ENCODE data around the gene ZNF227. TPM values are rescaled to one million over a fixed set of nuclear protein-coding genes. Genes with fewer than 3 reads are reported as not detected.

ZNF227 gene
- total and polyA plus RNA-seq, 9 of the 15 experiments (the other 6 are each of a cell fraction or from before 2014, with no cell fraction given) = 3.0 to 15.1 (median 10.0) TPM

GRCh38 chr19:44260695-44261446 is 48.5 kb downstream of the ZNF227 start:
- no peak for DNase-seq (ENCODE audit: extremely low read depth in 1 of 4, low spot score in 3 of 4)
- BruUV-seq (replicated peaks) = no TSS peak
- Histone ChIP-seq H3K4me1 (replicated peaks in 1 of 2; ENCODE audit: control insufficient read depth in 2 of 2, insufficient read depth in 2 of 2, low read length in 2 of 2) (peaks cover 0 to 4% of the 10 kb centered on the region in 2 experiments; a peak in 2 of 5 replicates), H2AFZ (ENCODE audit: low read depth, low read length) (peak overlapping the region; percentile 77; the same call in 1 of the 2 replicates), H3K79me2 (ENCODE audit: control insufficient read depth, insufficient read depth, low read length) (no peaks in the 10 kb centered on the region), H3K4me3 (no peak overlapping the region), H3K4me2 (ENCODE audit: insufficient read depth, low read length) (peak overlapping the region; percentile 54; the same call in 1 of the 2 replicates), H3K27me3 (ENCODE audit: control insufficient read depth in 2 of 2, insufficient read depth in 2 of 2, low read length in 2 of 2) (no peaks in the 10 kb centered on the region), H3K9me3 (replicated peaks; ENCODE audit: control insufficient read depth, insufficient read depth, low read depth, low read length) (no peaks in the 10 kb centered on the region), H3K27ac (ENCODE audit: extremely low read depth, low read depth, low read length) (no peak overlapping the region), H4K20me1 (replicated peaks; ENCODE audit: control insufficient read depth, insufficient read depth, low read length) (no peaks in the 10 kb centered on the region), H3K9ac (ENCODE audit: insufficient read depth in 1 of 2, low read depth in 2 of 2, low read length in 2 of 2) (no peak overlapping the region), H3K36me3 (ENCODE audit: control insufficient read depth, insufficient read depth, low read length) (no peaks in the 10 kb centered on the region), H3K9me1 (ENCODE audit: control insufficient read depth, insufficient read depth, low read length) (no peaks in the 10 kb centered on the region)
- in situ Hi-C loops (cut with MboI) = no loop called here
- WGBS (ENCODE audit: insufficient coverage, low coverage, missing lambda C conversion rate) = 4% methylated on average over 6 of the region's 6 CpGs
- TF ChIP-seq ESRRB (CRISPR knock-in tag; IDR thresholded peaks at IDR 0.05; ENCODE audit: borderline replicate concordance) = no peak
- TF ChIP-seq ZNF384 (IDR thresholded peaks at IDR 0.05; ENCODE audit: low read depth, low read length) = no peak
- TF ChIP-seq SRSF7 (optimal IDR thresholded peaks at IDR 0.05; ENCODE audit: low read depth, low read length) = no peak
- no peak for TF ChIP-seq PREB (CRISPR knock-in tag; IDR thresholded peaks at IDR 0.05)
- ChIA-PET POLR2A (no interaction called here), CTCF (ENCODE audit: low intra/inter-chr PET ratio) (no interaction called here)
- intact Hi-C loops (cut with micrococcal nuclease) = no loop called here
- ATAC-seq = no peak
- FAIRE-seq = no peak
